HepG2 (cell line): Measurements from ENCODE around the gene CEP68.

ENCODE experiments used
- CREM ChIP-seq, 2 experiments: sonication (generic) in 1 of 2; formaldehyde crosslinking in 1 of 2; IDR thresholded peaks; 2 replicates each; pipeline versions ENCODE4 v1.4.0 to v1.6.1; 2016 to 2020; ENCODE audit warnings: antibody characterized with exemption in 1 of 2, mild to moderate bottlenecking in 1 of 2, missing genetic modification reagents in 1 of 2
- CTCF ChIP-seq: sonication (generic); formaldehyde crosslinking; IDR thresholded peaks from 2 replicates; pipeline ENCODE4 v1.5.0; 2020; ENCODE audit warnings: mild to moderate bottlenecking, missing genetic modification reagents, moderate library complexity
- KIAA2018 ChIP-seq: sonication (generic); formaldehyde crosslinking; IDR thresholded peaks from 2 replicates; pipeline ENCODE4 v1.5.0; 2020; ENCODE audit warnings: mild to moderate bottlenecking, missing genetic modification reagents, borderline replicate concordance
- MAX ChIP-seq: IDR thresholded peaks from 2 replicates; pipeline ENCODE4 v1.6.1; 2012; ENCODE audit warnings: inconsistent platforms
- SNAPC5 ChIP-seq: sonication (generic); formaldehyde crosslinking; IDR thresholded peaks from 2 replicates; pipeline ENCODE4 v1.8.1; 2023; ENCODE audit warnings: mild to moderate bottlenecking, missing genetic modification reagents, borderline replicate concordance
- TAF1 ChIP-seq: sonication (generic); formaldehyde crosslinking; IDR thresholded peaks from 2 replicates; pipeline ENCODE4 v1.4.0; 2020; ENCODE audit warnings: missing genetic modification reagents
- TMF1 ChIP-seq: sonication (generic); formaldehyde crosslinking; IDR thresholded peaks from 2 replicates; pipeline ENCODE4 v1.8.1; 2022; ENCODE audit warnings: low read depth, missing genetic modification reagents
- ZBTB7A ChIP-seq: sonication (generic); formaldehyde crosslinking; IDR thresholded peaks from 2 replicates; pipeline ENCODE4 v1.8.0; 2022; ENCODE audit warnings: mild to moderate bottlenecking, missing genetic modification reagents

- no peak for TF ChIP-seq KIAA2018 (CRISPR knock-in tag)
- TF ChIP-seq CTCF (CRISPR knock-in tag) = no peak
- TF ChIP-seq TAF1 (CRISPR knock-in tag) = no peak
- TF ChIP-seq ZBTB7A (CRISPR knock-in tag) = no peak
- TF ChIP-seq TMF1 (CRISPR knock-in tag) = no peak
- TF ChIP-seq SNAPC5 = no peak
- TF ChIP-seq MAX = no peak
- TF ChIP-seq CREM (IDR thresholded peaks at IDR 0.05) = no peak
- no peak for TF ChIP-seq CREM (CRISPR knock-in tag; IDR thresholded peaks at IDR 0.05)
These were observed 32.5 kb upstream of the CEP68 start for GRCh38 chr2:65023742-65024141.
